GM19463 (cell line): ENCODE data around the gene TMEM140.
A peak's percentile ranks its signal among the peaks of the same experiment; 100 is the strongest.

Source experiments
- ATAC-seq: cut with Tn5 transposase; IDR thresholded peaks from one replicate; pipeline ENCODE4 v1.9.1; 2021; ENCODE audit warnings: mild to moderate bottlenecking, moderate library complexity; ENCODE audit not compliant: unreplicated experiment

Gene TMEM140

GRCh38 chr7:135192914-135193536 lies 45.2 kb downstream of the TMEM140 start:
- no peak for ATAC-seq

GRCh38 chr7:135193615-135194081 lies 45.8 kb downstream of the TMEM140 start:
- no peak for ATAC-seq

- no peak for ATAC-seq
Measured at GRCh38 chr7:135194494-135195095, 46.7 kb downstream of the TMEM140 start.

GRCh38 chr7:135195156-135195555 lies 47.3 kb downstream of the TMEM140 start:
- no peak for ATAC-seq

- ATAC-seq: no peak
Measured at GRCh38 chr7:135195968-135196629, 48.2 kb downstream of the TMEM140 start.

GRCh38 chr7:135197343-135197742 lies 49.5 kb downstream of the TMEM140 start:
- peak; percentile 75 for ATAC-seq

- no peak for ATAC-seq
Measured at GRCh38 chr7:135197906-135198655, 50.2 kb downstream of the TMEM140 start.

- ATAC-seq: no peak
Measured at GRCh38 chr7:135199439-135199838, 51.6 kb downstream of the TMEM140 start.

- no peak for ATAC-seq
Measured at GRCh38 chr7:135200821-135201331, 53.0 kb downstream of the TMEM140 start.

GRCh38 chr7:135201350-135201749 lies 53.5 kb downstream of the TMEM140 start:
- ATAC-seq: no peak

GRCh38 chr7:135204341-135204749 lies 56.5 kb downstream of the TMEM140 start:
- ATAC-seq: no peak

- ATAC-seq: no peak
Measured at GRCh38 chr7:135204876-135205275, 57.0 kb downstream of the TMEM140 start.

- no peak for ATAC-seq
Measured at GRCh38 chr7:135205850-135206249, 58.0 kb downstream of the TMEM140 start.

- ATAC-seq: peak; percentile 24
Measured at GRCh38 chr7:135206941-135207391, 59.1 kb downstream of the TMEM140 start.

GRCh38 chr7:135207406-135208101 lies 59.7 kb downstream of the TMEM140 start:
- no peak for ATAC-seq

- ATAC-seq: no peak
Measured at GRCh38 chr7:135208102-135208793, 60.4 kb downstream of the TMEM140 start.

- ATAC-seq: no peak
Measured at GRCh38 chr7:135209225-135209834, 61.5 kb downstream of the TMEM140 start.

- no peak for ATAC-seq
Measured at GRCh38 chr7:135210888-135211178, 63.0 kb downstream of the TMEM140 start.

- peak; percentile 77 for ATAC-seq
Measured at GRCh38 chr7:135211179-135211945, 63.5 kb downstream of the TMEM140 start, which contains the start of gene WDR91. Gene WDR91, minus strand, starts transcription at chr7:135211526. Its CDS starts 24 bp downstream, at chr7:135211502.
